Nasal cavity respiratory epithelium epithelial cell of viscerocranial mucosa (primary cell): ENCODE results near the gene LALBA. TPM values are rescaled to one million over a fixed set of nuclear protein-coding genes. Genes with fewer than 3 reads are reported as not detected.

Experiments used
- total RNA-seq: library from RNA; depleted of rRNA; stranded (reverse); fragments of >200 nt; gene quantifications from 2 replicates; pipeline ENCODE4 v1.2.3, GENCODE V29; 2014

Gene LALBA
- total RNA-seq: not detected in 2 replicates

GRCh38 chr12:48569946-48570345 is at the start of gene LALBA:
Gene LALBA, minus strand, starts transcription at chr12:48570046. Its CDS starts 26 bp downstream, at chr12:48570020.

GRCh38 chr12:48525332-48525731 is 44.5 kb downstream of the LALBA start, which contains the start of gene OR8S1:
Gene OR8S1, plus strand, starts transcription at chr12:48525632. Its CDS starts 0 bp downstream, at chr12:48525632.

Other genes starting within 250 kb of the LALBA start
- gene ZNF641, start 219.1 kb downstream of the LALBA start, total RNA-seq: 14.4 and 15.1 TPM in 2 replicates
- not detected in 2 replicates for gene ANP32D, start 97.5 kb downstream of the LALBA start, total RNA-seq
- 3.5 and 5.1 TPM in 2 replicates for gene C12orf54, start 87.5 kb downstream of the LALBA start, total RNA-seq
- not detected in 2 replicates for gene OR8S1, start 44.4 kb downstream of the LALBA start, total RNA-seq
- 61.7 and 87.1 TPM in 2 replicates for gene KANSL2, start 112.2 kb upstream of the LALBA start, total RNA-seq
- 38.9 and 42.0 TPM in 2 replicates for gene CCNT1, start 146.7 kb upstream of the LALBA start, total RNA-seq
- 19.1 and 38.7 TPM in 2 replicates for gene ADCY6, start 219.0 kb upstream of the LALBA start, total RNA-seq
- 7.5 and 19.0 TPM in 2 replicates for gene CACNB3, start 248.4 kb upstream of the LALBA start, total RNA-seq